T-helper 22 cell (primary cell): Measurements from ENCODE around the gene ABCF2.

Experiments
- DNase-seq: peaks from one replicate; pipeline ENCODE4 v3.0.0-alpha.2; 2020; ENCODE audit warnings: low read depth

The ABCF2 gene

GRCh38 chr7:151173386-151174245, 53.4 kb downstream of the ABCF2 start:
- no peak for DNase-seq

GRCh38 chr7:151172273-151173141, 54.5 kb downstream of the ABCF2 start:
- peak; percentile 55 for DNase-seq

- no peak for DNase-seq
These were observed 58.2 kb downstream of the ABCF2 start for GRCh38 chr7:151168787-151169162.

GRCh38 chr7:151168003-151168786, 58.8 kb downstream of the ABCF2 start:
- DNase-seq: peak; percentile 14

GRCh38 chr7:151167197-151167961, 59.6 kb downstream of the ABCF2 start, which contains the start of gene GBX1:
Gene GBX1, minus strand, starts transcription at chr7:151167694. Its CDS starts 146 bp downstream, at chr7:151167548.
- DNase-seq: no peak

GRCh38 chr7:151166629-151167196, 60.3 kb downstream of the ABCF2 start:
- no peak for DNase-seq
